K562 (cell line): ENCODE results near the gene INVS. TPM values are rescaled to one million over a fixed set of nuclear protein-coding genes. Genes with fewer than 3 reads are reported as not detected.
A peak's percentile ranks its signal among the peaks of the same experiment; 100 is the strongest.

ENCODE experiments used
- ATAC-seq: fragments of 200-7000 bp; cut with Tn5 transposase; 3 replicates; pipeline ENCODE4 v1.9.1; 2020; ENCODE audit warnings: moderate library complexity
- BruUV-seq: library from RNA; stranded (reverse); fragments of 400-500 nt; replicated peaks from 2 replicates; lab custom pipeline; 2021; lab: Mats Ljungman, UMichigan
- CTCF ChIA-PET: fragments of 300-600 bp; formaldehyde crosslinking; extraction: SDS; loops from one replicate; lab custom pipeline; 2021; ENCODE audit warnings: low intra/inter-chr PET ratio; lab: Yijun Ruan, JAX
- POLR2A ChIA-PET: fragments of 300-600, 350-650 bp; sonication (Branson Sonifier 250); formaldehyde crosslinking; extraction: SDS; loops from one replicate; lab custom pipeline; 2021; ENCODE audit warnings: antibody characterized with exemption, inconsistent platforms; lab: Yijun Ruan, JAX
- DNase-seq, 4 experiments: peaks; one replicate each; pipeline versions ENCODE4 v3.0.0 to v3.0.0-alpha.2; 2011 to 2018; ENCODE audit warnings: low spot score in 3 of 4, mixed read lengths in 3 of 4; ENCODE audit errors: extremely low read depth in 1 of 4
- FAIRE-seq: peaks from 2 replicates; lab custom pipeline; 2011; peaks lifted over from hg19 to GRCh38; lab: Jason Lieb, UNC
- H2AFZ ChIP-seq: 2 replicates; pipeline ENCODE4 v1.6.0; 2011; ENCODE audit warnings: low read depth, low read length, control low read depth, inconsistent platforms
- H3K27ac ChIP-seq: fragments of 200-600 bp; 3 replicates; pipeline ENCODE4 v1.8.0; 2011; ENCODE audit warnings: low read depth, mild to moderate bottlenecking, control low read depth, inconsistent platforms, low read length, moderate library complexity, mixed read lengths; ENCODE audit errors: extremely low read depth
- H3K27me3 ChIP-seq, 2 experiments: fragments of 300-600 bp in 1 of 2; 2 replicates in 1 of 2; 3 replicates in 1 of 2; pipeline versions ENCODE4 v1.6.0 to v1.8.0; 2011; ENCODE audit warnings: inconsistent platforms in 2 of 2, low read length in 2 of 2, mild to moderate bottlenecking in 1 of 2, mixed read lengths in 1 of 2, moderate library complexity in 1 of 2; ENCODE audit not compliant: control insufficient read depth in 2 of 2, insufficient read depth in 2 of 2
- H3K36me3 ChIP-seq: fragments of 300-600 bp; 3 replicates; pipeline ENCODE4 v1.8.0; 2011; ENCODE audit warnings: mild to moderate bottlenecking, low read length, inconsistent platforms; ENCODE audit not compliant: control insufficient read depth, insufficient read depth
- H3K4me1 ChIP-seq, 2 experiments: fragments of 200-600 bp in 1 of 2; replicated peaks in 1 of 2; 2 replicates in 1 of 2; 3 replicates in 1 of 2; pipeline versions ENCODE4 v1.5.1 to v1.8.0; 2011; ENCODE audit warnings: inconsistent platforms in 2 of 2, low read length in 2 of 2, mild to moderate bottlenecking in 1 of 2, mixed read lengths in 1 of 2, moderate library complexity in 1 of 2; ENCODE audit not compliant: control insufficient read depth in 2 of 2, insufficient read depth in 2 of 2
- H3K4me2 ChIP-seq: 2 replicates; pipeline ENCODE4 v1.6.1; 2011; ENCODE audit warnings: low read length, control low read depth, inconsistent platforms, mixed read lengths; ENCODE audit not compliant: insufficient read depth
- H3K4me3 ChIP-seq: fragments of 200-600 bp; sonication (generic), shearing (Covaris generic); 2 replicates; pipeline ENCODE4 v1.5.1; 2016; ENCODE audit warnings: control low read depth, inconsistent platforms
- H3K79me2 ChIP-seq: fragments of 200-600 bp; 3 replicates; pipeline ENCODE4 v1.8.0; 2011; ENCODE audit warnings: low read length, inconsistent platforms; ENCODE audit not compliant: control insufficient read depth, insufficient read depth
- H3K9ac ChIP-seq, 2 experiments: 2 replicates each; pipeline versions ENCODE4 v1.6.0 to v1.6.1; 2011; ENCODE audit warnings: low read depth in 2 of 2, low read length in 2 of 2, control low read depth in 1 of 2, inconsistent platforms in 1 of 2, mild to moderate bottlenecking in 1 of 2, mixed read lengths in 1 of 2; ENCODE audit not compliant: insufficient read depth in 1 of 2
- H3K9me1 ChIP-seq: one replicate; pipeline ENCODE4 v1.6.0; 2011; ENCODE audit warnings: inconsistent platforms, mild to moderate bottlenecking, low read length, moderate library complexity; ENCODE audit not compliant: control insufficient read depth, insufficient read depth
- H3K9me3 ChIP-seq: replicated peaks from 2 replicates; pipeline ENCODE4 v1.5.1; 2011; ENCODE audit warnings: low read depth, low read length, inconsistent platforms; ENCODE audit not compliant: control insufficient read depth, insufficient read depth
- H4K20me1 ChIP-seq: replicated peaks from 2 replicates; pipeline ENCODE4 v1.6.1; 2011; ENCODE audit warnings: low read length, inconsistent platforms, mixed read lengths; ENCODE audit not compliant: control insufficient read depth, insufficient read depth
- CEBPB ChIP-seq: fragments of 450-650 bp; IDR thresholded peaks from 2 replicates; pipeline ENCODE4 v1.6.1; 2016; ENCODE audit warnings: missing genetic modification characterization, missing compliant biosample characterization
- CHD1 ChIP-seq: fragments of 200-600 bp; sonication (generic); IDR thresholded peaks from one replicate; pipeline ENCODE4 v1.6.1; 2012; ENCODE audit warnings: mild to moderate bottlenecking, moderate library complexity, low read length, inconsistent platforms
- CHD2 ChIP-seq: IDR thresholded peaks from 2 replicates; pipeline ENCODE4 v1.6.1; 2011; ENCODE audit warnings: low read depth, low read length
- GABPB2 ChIP-seq: fragments of 250-450 bp; sonication (Bioruptor Pico); conservative IDR thresholded peaks from 2 replicates; pipeline ENCODE4 v1.5.1; 2021; ENCODE audit warnings: mild to moderate bottlenecking
- HLTF ChIP-seq: fragments of 450-650 bp; IDR thresholded peaks from 2 replicates; pipeline ENCODE4 v1.6.1; 2016
- RFX1 ChIP-seq: fragments of 450-650 bp; IDR thresholded peaks from 2 replicates; pipeline ENCODE4 v1.6.1; 2016; ENCODE audit warnings: mild to moderate bottlenecking, moderate library complexity
- ZNF561 ChIP-seq: fragments of 450-650 bp; formaldehyde crosslinking; conservative IDR thresholded peaks from 2 replicates; pipeline ENCODE4 v1.4.0; 2020; ENCODE audit warnings: mild to moderate bottlenecking, moderate library complexity
- ZNF717 ChIP-seq: fragments of 250-450 bp; sonication (Bioruptor Pico); IDR thresholded peaks from 2 replicates; pipeline ENCODE4 v1.5.0; 2021
- WGBS: fragments of 100-300 bp; shearing (Covaris generic); methylation state at CpG from one replicate; pipeline ENCODE4 v1.1.6; 2016; ENCODE audit warnings: low coverage, mixed read lengths; ENCODE audit not compliant: insufficient coverage; ENCODE audit errors: missing lambda C conversion rate; 5-methylcytosine and 5-hydroxymethylcytosine counted together
- in situ Hi-C: fragments of 300-500 bp; cut with MboI; formaldehyde crosslinking; loops from 4 replicates; pipeline ENCODE4 v1.15.0; 2018; ENCODE audit warnings: inconsistent platforms, mixed read lengths
- intact Hi-C: fragments of 100-400 bp; cut with micrococcal nuclease; formaldehyde crosslinking; loops from 2 replicates; pipeline ENCODE4 v1.14.2; 2022
- polyA plus RNA-seq, 8 experiments: library from polyadenylated mRNA; depleted of rRNA in 4 of 8; stranded (reverse) in 5 of 8; unstranded in 3 of 8; fragments of >200 nt; fragmentation: Nextera tagmentation in 2 of 8; fragmentation: Illumina TruSeq in 1 of 8; extraction: Ambion mirVana in 2 of 8; extraction: Trizol in 1 of 8; gene quantifications; 2 replicates each; pipeline versions ENCODE4 v1.2.1 to v1.2.3, GENCODE V29; 2011 to 2014; ENCODE audit warnings: inconsistent platforms in 1 of 8, missing spikeins in 1 of 8
- total RNA-seq, 7 experiments: library from RNA; depleted of rRNA in 6 of 7; stranded (reverse); fragments of >200 nt in 6 of 7; fragmentation: Illumina TruSeq in 2 of 7; extraction: Trizol in 2 of 7; gene quantifications; 2 replicates each; pipeline versions ENCODE4 v1.2.1 to v1.2.3, GENCODE V29; 2011 to 2021; ENCODE audit warnings: low replicate concordance in 1 of 7

Gene INVS
- total and polyA plus RNA-seq, 9 of the 15 experiments (the other 6 are each of a cell fraction or from before 2014, with no cell fraction given), result 0.77 to 18.5 (median 10.0) TPM

GRCh38 chr9:100108559-100108958 is 9.5 kb downstream of the INVS start:
- no peak for FAIRE-seq
- 85% methylated on average over 2 of the region's 2 CpGs for WGBS
- in situ Hi-C loops, result no loop called here
- no peaks in the 10 kb centered on the region for H3K4me1 ChIP-seq
- no peak for TF ChIP-seq HLTF
- no peak for TF ChIP-seq GABPB2 (CRISPR knock-in tag)
- no peak for TF ChIP-seq ZNF717 (CRISPR knock-in tag)
- TF ChIP-seq RFX1, result peak; percentile 22; the same call in 1 of the 2 replicates
- TF ChIP-seq CHD1, result no peak
- TF ChIP-seq CEBPB (tag), result no peak
- TF ChIP-seq CHD2, result no peak
- TF ChIP-seq, all 486 proteins: peak for 1
- Histone ChIP-seq H3K9me3 (no peaks in the 10 kb centered on the region), H3K79me2 (0 out of 3 replicates have a peak, but pooled peaks cover 3% of the 10 kb centered on the region), H2AFZ (no peak overlapping the region), H3K36me3 (peaks cover 51% of the 10 kb centered on the region; the same call in 2 of the 3 replicates), H3K9ac (no peak overlapping the region), H3K9me1 (no peaks in the 10 kb centered on the region), H3K4me2 (no peak overlapping the region), H3K27me3 (no peaks in the 10 kb centered on the region), H3K4me3 (no peak overlapping the region), H4K20me1 (no peaks in the 10 kb centered on the region), H3K27ac (no peak overlapping the region)
- CTCF ChIA-PET, result no interaction called here
- POLR2A ChIA-PET, result no interaction called here
- DNase-seq, result no peak
- ATAC-seq, result no peak
- no TSS peak for BruUV-seq
- intact Hi-C loops, result no loop called here

- H3K4me3 ChIP-seq, result no peak overlapping the region
- no peak for ATAC-seq
- H3K9me1 ChIP-seq, result no peaks in the 10 kb centered on the region
- no peak for TF ChIP-seq ZNF561 (CRISPR knock-in tag)
- ChIA-PET CTCF (no interaction called here), POLR2A (interaction anchor here (1.2 kb wide), 1 partner anchor 12 kb away, joined by 4 read pairs; no protein-coding TSS in a partner anchor)
- no peak for FAIRE-seq
- peaks cover 32% of the 10 kb centered on the region; the same call in 2 of the 3 replicates for H3K36me3 ChIP-seq
- 76% methylated on average over 4 of the region's 4 CpGs for WGBS
- H3K27me3 ChIP-seq, result no peaks in the 10 kb centered on the region
- DNase-seq, result no peak
- no peak overlapping the region for H2AFZ ChIP-seq
- H3K27ac ChIP-seq, result no peak overlapping the region
- no peak overlapping the region for H3K9ac ChIP-seq
- H3K79me2 ChIP-seq, result 0 out of 3 replicates have a peak, but pooled peaks cover 3% of the 10 kb centered on the region
- H4K20me1 ChIP-seq, result no peaks in the 10 kb centered on the region
- BruUV-seq, result no TSS peak
- no peak overlapping the region for H3K4me2 ChIP-seq
- in situ Hi-C loops (no loop called here), intact Hi-C loops (no loop called here)
- H3K4me1 ChIP-seq, result no peaks in the 10 kb centered on the region
- H3K9me3 ChIP-seq, result no peaks in the 10 kb centered on the region
These were observed 12.2 kb downstream of the INVS start for GRCh38 chr9:100111235-100111634.
